ENCODE data around the gene ABCG1. TPM values are rescaled to one million over a fixed set of nuclear protein-coding genes. Genes with fewer than 3 reads are reported as not detected.

ABCG1 gene
- total and polyA plus RNA-seq, 2 experiments from 2014 or later = 8.4 to 10.7 TPM

GRCh38 chr21:42191064-42191463, 27.9 kb upstream of the ABCG1 start:
- Histone ChIP-seq H3K9me2 (replicated peaks; ENCODE audit: insufficient read depth) (no peaks in the 10 kb centered on the region), H3K4me2 (no peak overlapping the region), H3K27me3 (no peaks in the 10 kb centered on the region), H3K27ac (no peak overlapping the region), H3K4me1 (ENCODE audit: insufficient read depth) (no peaks in the 10 kb centered on the region), H3K9me3 (ENCODE audit: low read depth) (no peaks in the 10 kb centered on the region), H2AFZ (no peak overlapping the region), H3K36me3 (replicated peaks; ENCODE audit: insufficient read depth, low read depth) (no peaks in the 10 kb centered on the region), H4K20me1 (ENCODE audit: insufficient read depth, poor library complexity, severe bottlenecking) (no peaks in the 10 kb centered on the region), H3K79me2 (no peaks in the 10 kb centered on the region), H3K4me3 (no peak overlapping the region)
- WGBS (ENCODE audit: low lambda C conversion rate, missing lambda C conversion rate) = 92% methylated on average over 5 of the region's 5 CpGs
- no peak for DNase-seq (ENCODE audit: low spot score)
- TF ChIP-seq CTCF (IDR thresholded peaks at IDR 0.05; ENCODE audit: poor library complexity) (no peak), EZH2 (IDR thresholded peaks at IDR 0.05; ENCODE audit: borderline replicate concordance) (no peak), EZH2phosphoT487 (IDR thresholded peaks at IDR 0.05; ENCODE audit: low read depth, severe bottlenecking, unreplicated experiment) (no peak)

GRCh38 chr21:42191696-42192595, 27.0 kb upstream of the ABCG1 start:
- no peaks in the 10 kb centered on the region for H3K36me3 ChIP-seq (replicated peaks; ENCODE audit: insufficient read depth, low read depth)
- H3K9me3 ChIP-seq (ENCODE audit: low read depth) = no peaks in the 10 kb centered on the region
- 74% methylated on average over 21 of the region's 21 CpGs for WGBS (ENCODE audit: low lambda C conversion rate, missing lambda C conversion rate)
- no peaks in the 10 kb centered on the region for H3K27me3 ChIP-seq
- H3K27ac ChIP-seq = no peak overlapping the region
- H2AFZ ChIP-seq = no peak overlapping the region
- no peaks in the 10 kb centered on the region for H3K9me2 ChIP-seq (replicated peaks; ENCODE audit: insufficient read depth)
- no peaks in the 10 kb centered on the region for H3K4me1 ChIP-seq (ENCODE audit: insufficient read depth)
- H3K4me2 ChIP-seq = no peak overlapping the region
- H3K79me2 ChIP-seq = no peaks in the 10 kb centered on the region
- no peak for DNase-seq (ENCODE audit: low spot score)
- H3K4me3 ChIP-seq = no peak overlapping the region
- TF ChIP-seq EZH2 (IDR thresholded peaks at IDR 0.05; ENCODE audit: borderline replicate concordance) (no peak), EZH2phosphoT487 (IDR thresholded peaks at IDR 0.05; ENCODE audit: low read depth, severe bottlenecking, unreplicated experiment) (no peak), CTCF (IDR thresholded peaks at IDR 0.05; ENCODE audit: poor library complexity) (no peak)
- H4K20me1 ChIP-seq (ENCODE audit: insufficient read depth, poor library complexity, severe bottlenecking) = no peaks in the 10 kb centered on the region

- H2AFZ ChIP-seq = no peak overlapping the region
- no peaks in the 10 kb centered on the region for H3K79me2 ChIP-seq
- no peaks in the 10 kb centered on the region for H3K9me3 ChIP-seq (ENCODE audit: low read depth)
- no peaks in the 10 kb centered on the region for H4K20me1 ChIP-seq (ENCODE audit: insufficient read depth, poor library complexity, severe bottlenecking)
- H3K27ac ChIP-seq = no peak overlapping the region
- 86% methylated on average over 9 of the region's 9 CpGs for WGBS (ENCODE audit: low lambda C conversion rate, missing lambda C conversion rate)
- H3K4me2 ChIP-seq = no peak overlapping the region
- no peaks in the 10 kb centered on the region for H3K27me3 ChIP-seq
- DNase-seq (ENCODE audit: low spot score) = no peak
- no peaks in the 10 kb centered on the region for H3K4me1 ChIP-seq (ENCODE audit: insufficient read depth)
- H3K4me3 ChIP-seq = no peak overlapping the region
- TF ChIP-seq EZH2 (IDR thresholded peaks at IDR 0.05; ENCODE audit: borderline replicate concordance) = no peak
- no peak for TF ChIP-seq EZH2phosphoT487 (IDR thresholded peaks at IDR 0.05; ENCODE audit: low read depth, severe bottlenecking, unreplicated experiment)
- no peak for TF ChIP-seq CTCF (IDR thresholded peaks at IDR 0.05; ENCODE audit: poor library complexity)
- H3K9me2 ChIP-seq (replicated peaks; ENCODE audit: insufficient read depth) = no peaks in the 10 kb centered on the region
- no peaks in the 10 kb centered on the region for H3K36me3 ChIP-seq (replicated peaks; ENCODE audit: insufficient read depth, low read depth)
These were observed 25.7 kb upstream of the ABCG1 start for GRCh38 chr21:42193131-42193671.
